GM12892 (cell line): ENCODE results near the gene OR56B4.

Source experiments
- POLR2A ChIP-seq: IDR thresholded peaks from 2 replicates; pipeline ENCODE4 v1.6.1; 2011; ENCODE audit warnings: low read depth, low read length, control low read depth
- TAF1 ChIP-seq: IDR thresholded peaks from 2 replicates; pipeline ENCODE4 v1.6.1; 2011; ENCODE audit warnings: low read depth, mild to moderate bottlenecking, control low read depth, low read length, borderline replicate concordance

GRCh38 chr11:6067502-6067901 is 40.0 kb upstream of the OR56B4 start:
- TF ChIP-seq TAF1 (no peak), POLR2A (no peak)
